Endothelial cell of umbilical vein (primary cell): ENCODE results near the gene LEPROT. TPM values are rescaled to one million over a fixed set of nuclear protein-coding genes. Genes with fewer than 3 reads are reported as not detected.

ENCODE experiments used
- BruUV-seq: library from RNA; stranded (reverse); fragments of 400-500 nt; replicated peaks from 2 replicates; lab custom pipeline; 2021; lab: Mats Ljungman, UMichigan
- CTCF ChIA-PET: fragments of 300-600, 350-600 bp; sonication (Branson Sonifier 250); formaldehyde crosslinking; loops from one replicate; lab custom pipeline; 2021; ENCODE audit warnings: antibody characterized with exemption, inconsistent platforms; lab: Charles Lee
- POLR2A ChIA-PET: fragments of 300-600, 350-600 bp; sonication (Branson Sonifier 250); formaldehyde crosslinking; loops from one replicate; lab custom pipeline; 2021; ENCODE audit warnings: antibody characterized with exemption, inconsistent platforms; lab: Charles Lee
- DNase-seq: peaks from one replicate; pipeline ENCODE4 v3.0.0-alpha.2; 2011; ENCODE audit warnings: low read depth, low spot score
- FAIRE-seq: peaks from 2 replicates; lab custom pipeline; 2011; peaks lifted over from hg19 to GRCh38; lab: Jason Lieb, UNC
- H2AFZ ChIP-seq: 2 replicates; pipeline ENCODE4 v1.6.0; 2012; ENCODE audit warnings: low read depth, low read length, control low read depth, inconsistent platforms
- H3K27ac ChIP-seq: 2 replicates; pipeline ENCODE4 v1.5.1; 2011; ENCODE audit warnings: low read depth, mild to moderate bottlenecking, control low read depth, low read length, moderate library complexity; ENCODE audit not compliant: insufficient read depth
- H3K27me3 ChIP-seq, 2 experiments: 2 replicates each; pipeline versions ENCODE4 v1.6.0 to v1.6.1; 2011; ENCODE audit warnings: low read length in 2 of 2, mixed read lengths in 1 of 2; ENCODE audit not compliant: control insufficient read depth in 2 of 2, insufficient read depth in 2 of 2
- H3K36me3 ChIP-seq, 2 experiments: 2 replicates in 1 of 2; 3 replicates in 1 of 2; pipeline ENCODE4 v1.5.1; 2011; ENCODE audit warnings: low read length in 2 of 2, mild to moderate bottlenecking in 1 of 2, moderate library complexity in 1 of 2; ENCODE audit not compliant: control insufficient read depth in 2 of 2, insufficient read depth in 2 of 2; ENCODE audit errors: extremely low read depth in 1 of 2
- H3K4me1 ChIP-seq: 3 replicates; pipeline ENCODE4 v1.5.1; 2011; ENCODE audit warnings: mild to moderate bottlenecking, low read length; ENCODE audit not compliant: control insufficient read depth, insufficient read depth; ENCODE audit errors: extremely low read depth
- H3K4me2 ChIP-seq: 2 replicates; pipeline ENCODE4 v1.6.1; 2011; ENCODE audit warnings: low read length, control low read depth, mixed read lengths; ENCODE audit not compliant: insufficient read depth
- H3K4me3 ChIP-seq, 3 experiments: fragments of 200-600 bp in 1 of 3; sonication (generic), shearing (Covaris generic) in 1 of 3; replicated peaks in 1 of 3; 2 replicates each; pipeline ENCODE4 v1.5.1; 2011 to 2016; ENCODE audit warnings: control low read depth in 3 of 3, low read length in 3 of 3, mild to moderate bottlenecking in 2 of 3, inconsistent platforms in 1 of 3, low read depth in 1 of 3, moderate library complexity in 1 of 3; ENCODE audit not compliant: insufficient read depth in 1 of 3
- H3K79me2 ChIP-seq: 2 replicates; pipeline ENCODE4 v1.6.0; 2012; ENCODE audit warnings: low read length, inconsistent platforms; ENCODE audit not compliant: control insufficient read depth, insufficient read depth
- H3K9ac ChIP-seq: replicated peaks from 2 replicates; pipeline ENCODE3; 2011; ENCODE audit warnings: low read length, control low read depth; ENCODE audit not compliant: insufficient read depth; ENCODE audit errors: extremely low read depth
- H3K9me1 ChIP-seq: replicated peaks from 3 replicates; pipeline ENCODE4 v1.6.0; 2011; ENCODE audit warnings: mild to moderate bottlenecking, low read length; ENCODE audit not compliant: control insufficient read depth, insufficient read depth; ENCODE audit errors: extremely low read depth
- H3K9me3 ChIP-seq: replicated peaks from 2 replicates; pipeline ENCODE4 v1.5.1; 2012; ENCODE audit warnings: low read length, inconsistent platforms; ENCODE audit not compliant: control insufficient read depth, insufficient read depth
- H4K20me1 ChIP-seq: replicated peaks from 2 replicates; pipeline ENCODE3; 2011; ENCODE audit warnings: mild to moderate bottlenecking, low read length; ENCODE audit not compliant: control insufficient read depth, insufficient read depth; ENCODE audit errors: extremely low read depth
- CTCF ChIP-seq, 2 donors: IDR thresholded peaks; 1 replicate in 1 of 2; 2 replicates in 1 of 2; pipeline ENCODE4 v1.5.1; 2011; ENCODE audit warnings: low read length in 2 of 2, mild to moderate bottlenecking in 2 of 2, moderate library complexity in 2 of 2, control low read depth in 1 of 2, inconsistent platforms in 1 of 2, low read depth in 1 of 2; ENCODE audit not compliant: insufficient read depth in 1 of 2; ENCODE audit errors: extremely low read depth in 1 of 2
- EZH2 ChIP-seq: IDR thresholded peaks from 2 replicates; pipeline ENCODE4 v1.6.1; 2012; ENCODE audit warnings: borderline replicate concordance, low read depth, mild to moderate bottlenecking, moderate library complexity, low read length, inconsistent platforms; ENCODE audit not compliant: severe bottlenecking
- FOS ChIP-seq: IDR thresholded peaks from 2 replicates; pipeline ENCODE4 v1.6.1; 2011; ENCODE audit warnings: mild to moderate bottlenecking, low read length, moderate library complexity, borderline replicate concordance; ENCODE audit not compliant: insufficient read depth
- GATA2 ChIP-seq: IDR thresholded peaks from 2 replicates; pipeline ENCODE4 v1.7.0; 2011; ENCODE audit warnings: low read depth, mild to moderate bottlenecking, moderate library complexity, mixed read lengths, low read length; ENCODE audit not compliant: insufficient read length, insufficient read depth
- JUN ChIP-seq: IDR thresholded peaks from 2 replicates; pipeline ENCODE4 v1.6.1; 2011; ENCODE audit warnings: borderline replicate concordance, low read depth; ENCODE audit not compliant: insufficient read length, insufficient read depth
- MAX ChIP-seq: IDR thresholded peaks from 2 replicates; pipeline ENCODE4 v1.6.1; 2011; ENCODE audit not compliant: insufficient read depth, insufficient read length
- MYC ChIP-seq: IDR thresholded peaks from one replicate; pipeline ENCODE4 v1.6.1; 2011; ENCODE audit warnings: mild to moderate bottlenecking, low read depth, low read length
- POLR2A ChIP-seq: IDR thresholded peaks from 2 replicates; pipeline ENCODE4 v1.6.1; 2012; ENCODE audit warnings: low read depth, mild to moderate bottlenecking, control low read depth, low read length
- POLR2AphosphoS5 ChIP-seq: IDR thresholded peaks from 2 replicates; pipeline ENCODE4 v1.6.1; 2012; ENCODE audit warnings: low read depth, mild to moderate bottlenecking, control low read depth, low read length, moderate library complexity; ENCODE audit not compliant: insufficient read depth
- dilution Hi-C: fragments of 300-500 bp; cut with MboI; formaldehyde crosslinking; loops from one replicate; pipeline ENCODE4 v1.15.0; 2019; ENCODE audit warnings: low sequenced_read_pairs; ENCODE audit not compliant: extremely low pct_ligation_motif_present
- intact Hi-C: fragments of 100-400 bp; cut with micrococcal nuclease; formaldehyde crosslinking; loops from one replicate; pipeline ENCODE4 v1.10.0; 2022
- polyA plus RNA-seq, 4 experiments: library from polyadenylated mRNA; depleted of rRNA in 3 of 4; stranded (reverse) in 3 of 4; unstranded in 1 of 4; fragments of >200 nt; gene quantifications; 2 replicates each; pipeline versions ENCODE4 v1.2.1 to v1.2.3, GENCODE V29; 2011 to 2012; ENCODE audit warnings: missing spikeins in 1 of 4
- total RNA-seq: library from RNA; stranded (reverse); gene quantifications from 2 replicates; pipeline ENCODE4 v1.2.3, GENCODE V29; 2021

Gene LEPROT
- total and polyA plus RNA-seq, 2 donors (not counting 3 experiments of a cell fraction or from before 2014, with no cell fraction given), result 80.6 to 94.8 TPM

GRCh38 chr1:65434760-65435159 lies 14.3 kb downstream of the LEPROT start:
- Histone ChIP-seq H3K9me3 (no peaks in the 10 kb centered on the region), H2AFZ (no peak overlapping the region), H3K9me1 (no peaks in the 10 kb centered on the region), H3K4me3 (no peak overlapping the region), H4K20me1 (no peaks in the 10 kb centered on the region), H3K27ac (no peak overlapping the region), H3K36me3 (peaks cover 5 to 20% of the 10 kb centered on the region in 2 experiments), H3K4me1 (peaks cover 21% of the 10 kb centered on the region), H3K9ac (no peak overlapping the region), H3K27me3 (no peaks in the 10 kb centered on the region), H3K79me2 (peaks cover 12% of the 10 kb centered on the region), H3K4me2 (no peak overlapping the region)
- no TSS peak for BruUV-seq
- dilution Hi-C loops, result no loop called here
- POLR2A ChIA-PET, result no interaction called here
- no peak for FAIRE-seq
- no peak for DNase-seq
- TF ChIP-seq MAX (no peak), POLR2A (no peak), EZH2 (no peak), GATA2 (no peak), MYC (no peak), POLR2AphosphoS5 (no peak), FOS (no peak), CTCF (IDR thresholded peaks at IDR 0.05; ENCODE audit: extremely low read depth in 1 of 2, insufficient read depth in 1 of 2, low read depth in 1 of 2, low read length in 2 of 2) (no peak), JUN (no peak)
- CTCF ChIA-PET, result interaction anchor here (1.3 to 7.7 kb wide), 3 partner anchors 25 to 253 kb away, joined by 3 to 104 read pairs (median 18); no protein-coding TSS in a partner anchor
- intact Hi-C loops, result loop anchor here (5.0 kb wide), 4 partner anchors 78 to 1013 kb away; no protein-coding TSS in a partner anchor
